ENCODE results near the gene ZNF70. TPM values are rescaled to one million over a fixed set of nuclear protein-coding genes. Genes with fewer than 3 reads are reported as not detected.
A peak's percentile ranks its signal among the peaks of the same experiment; 100 is the strongest.

Gene ZNF70
- total and polyA plus RNA-seq, 2 of the 13 experiments (the other 11 are each of a cell fraction or from before 2014, with no cell fraction given), result 0.62 to 3.6 TPM

- TF ChIP-seq ZNF121 (CRISPR knock-in tag; IDR thresholded peaks at IDR 0.05) (no peak), KLF16 (CRISPR knock-in tag; IDR thresholded peaks at IDR 0.05) (0 out of 4 replicates have a peak, but pooled peaks of 1 of the 2 experiments have one; percentile 19), ZNF230 (CRISPR knock-in tag; IDR thresholded peaks at IDR 0.05) (no peak), HNRNPLL (IDR thresholded peaks at IDR 0.05; ENCODE audit: low read depth, low read length, poor library complexity, severe bottlenecking) (peak; percentile 22), SPEN (CRISPR knock-in tag; IDR thresholded peaks at IDR 0.05; ENCODE audit: low read depth) (peak; percentile 77), SETDB1 (CRISPR knock-in tag; IDR thresholded peaks at IDR 0.05; ENCODE audit: borderline replicate concordance) (no peak), ZNF780A (CRISPR knock-in tag; IDR thresholded peaks at IDR 0.05) (no peak), ZFY (CRISPR knock-in tag; IDR thresholded peaks at IDR 0.05) (peak; percentile 83), GTF3A (CRISPR knock-in tag; conservative IDR thresholded peaks at IDR 0.05) (no peak), ZNF614 (CRISPR knock-in tag; IDR thresholded peaks at IDR 0.05; ENCODE audit: borderline replicate concordance) (no peak), ZNF713 (CRISPR knock-in tag; IDR thresholded peaks at IDR 0.05) (peak; percentile 42; the same call in 1 of the 2 replicates), FOXO1 (CRISPR knock-in tag; IDR thresholded peaks at IDR 0.05) (no peak), ARID3A (IDR thresholded peaks at IDR 0.05; ENCODE audit: low read depth, low read length) (no peak), MTA1 (CRISPR knock-in tag; IDR thresholded peaks at IDR 0.05; ENCODE audit: borderline replicate concordance) (0 out of 2 replicates have a peak, but pooled peaks have one; percentile 18), ATF7-NPFF (CRISPR knock-in tag; IDR thresholded peaks at IDR 0.05; ENCODE audit: low read depth) (peak; percentile 62; the same call in 1 of the 2 replicates), ZSCAN29 (CRISPR knock-in tag; conservative IDR thresholded peaks at IDR 0.05) (no peak), NFYC (CRISPR knock-in tag; IDR thresholded peaks at IDR 0.05) (no peak), ISX (CRISPR knock-in tag; conservative IDR thresholded peaks at IDR 0.05) (no peak), ASH2L (IDR thresholded peaks at IDR 0.05; ENCODE audit: insufficient read length, low read depth, low read length) (peak; percentile 26), GPN1 (CRISPR knock-in tag; IDR thresholded peaks at IDR 0.05; ENCODE audit: borderline replicate concordance) (no peak)
- TF ChIP-seq, protein P1, sequence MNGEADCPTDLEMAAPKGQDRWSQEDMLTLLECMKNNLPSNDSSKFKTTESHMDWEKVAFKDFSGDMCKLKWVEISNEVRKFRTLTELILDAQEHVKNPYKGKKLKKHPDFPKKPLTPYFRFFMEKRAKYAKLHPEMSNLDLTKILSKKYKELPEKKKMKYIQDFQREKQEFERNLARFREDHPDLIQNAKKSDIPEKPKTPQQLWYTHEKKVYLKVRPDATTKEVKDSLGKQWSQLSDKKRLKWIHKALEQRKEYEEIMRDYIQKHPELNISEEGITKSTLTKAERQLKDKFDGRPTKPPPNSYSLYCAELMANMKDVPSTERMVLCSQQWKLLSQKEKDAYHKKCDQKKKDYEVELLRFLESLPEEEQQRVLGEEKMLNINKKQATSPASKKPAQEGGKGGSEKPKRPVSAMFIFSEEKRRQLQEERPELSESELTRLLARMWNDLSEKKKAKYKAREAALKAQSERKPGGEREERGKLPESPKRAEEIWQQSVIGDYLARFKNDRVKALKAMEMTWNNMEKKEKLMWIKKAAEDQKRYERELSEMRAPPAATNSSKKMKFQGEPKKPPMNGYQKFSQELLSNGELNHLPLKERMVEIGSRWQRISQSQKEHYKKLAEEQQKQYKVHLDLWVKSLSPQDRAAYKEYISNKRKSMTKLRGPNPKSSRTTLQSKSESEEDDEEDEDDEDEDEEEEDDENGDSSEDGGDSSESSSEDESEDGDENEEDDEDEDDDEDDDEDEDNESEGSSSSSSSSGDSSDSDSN (CRISPR knock-in tag; IDR thresholded peaks at IDR 0.05), result no peak; the same call in 1 of the 2 replicates
- TF ChIP-seq, protein P2, sequence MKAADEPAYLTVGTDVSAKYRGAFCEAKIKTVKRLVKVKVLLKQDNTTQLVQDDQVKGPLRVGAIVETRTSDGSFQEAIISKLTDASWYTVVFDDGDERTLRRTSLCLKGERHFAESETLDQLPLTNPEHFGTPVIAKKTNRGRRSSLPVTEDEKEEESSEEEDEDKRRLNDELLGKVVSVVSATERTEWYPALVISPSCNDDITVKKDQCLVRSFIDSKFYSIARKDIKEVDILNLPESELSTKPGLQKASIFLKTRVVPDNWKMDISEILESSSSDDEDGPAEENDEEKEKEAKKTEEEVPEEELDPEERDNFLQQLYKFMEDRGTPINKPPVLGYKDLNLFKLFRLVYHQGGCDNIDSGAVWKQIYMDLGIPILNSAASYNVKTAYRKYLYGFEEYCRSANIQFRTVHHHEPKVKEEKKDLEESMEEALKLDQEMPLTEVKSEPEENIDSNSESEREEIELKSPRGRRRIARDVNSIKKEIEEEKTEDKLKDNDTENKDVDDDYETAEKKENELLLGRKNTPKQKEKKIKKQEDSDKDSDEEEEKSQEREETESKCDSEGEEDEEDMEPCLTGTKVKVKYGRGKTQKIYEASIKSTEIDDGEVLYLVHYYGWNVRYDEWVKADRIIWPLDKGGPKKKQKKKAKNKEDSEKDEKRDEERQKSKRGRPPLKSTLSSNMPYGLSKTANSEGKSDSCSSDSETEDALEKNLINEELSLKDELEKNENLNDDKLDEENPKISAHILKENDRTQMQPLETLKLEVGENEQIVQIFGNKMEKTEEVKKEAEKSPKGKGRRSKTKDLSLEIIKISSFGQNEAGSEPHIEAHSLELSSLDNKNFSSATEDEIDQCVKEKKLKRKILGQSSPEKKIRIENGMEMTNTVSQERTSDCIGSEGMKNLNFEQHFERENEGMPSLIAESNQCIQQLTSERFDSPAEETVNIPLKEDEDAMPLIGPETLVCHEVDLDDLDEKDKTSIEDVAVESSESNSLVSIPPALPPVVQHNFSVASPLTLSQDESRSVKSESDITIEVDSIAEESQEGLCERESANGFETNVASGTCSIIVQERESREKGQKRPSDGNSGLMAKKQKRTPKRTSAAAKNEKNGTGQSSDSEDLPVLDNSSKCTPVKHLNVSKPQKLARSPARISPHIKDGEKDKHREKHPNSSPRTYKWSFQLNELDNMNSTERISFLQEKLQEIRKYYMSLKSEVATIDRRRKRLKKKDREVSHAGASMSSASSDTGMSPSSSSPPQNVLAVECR (CRISPR knock-in tag; IDR thresholded peaks at IDR 0.05; ENCODE audit: borderline replicate concordance), result peak; percentile 79
Measured at GRCh38 chr22:23750714-23751440, at the start of gene ZNF70 (continued).
